K562 (cell line): ENCODE results near the gene SLC35G2. TPM values are rescaled to one million over a fixed set of nuclear protein-coding genes. Genes with fewer than 3 reads are reported as not detected.
A peak's percentile ranks its signal among the peaks of the same experiment; 100 is the strongest.

Experiments used
- AFF4 ChIP-seq: sonication (generic); formaldehyde crosslinking; IDR thresholded peaks from 2 replicates; pipeline ENCODE4 v1.8.0; 2023; ENCODE audit warnings: mild to moderate bottlenecking, missing genetic modification reagents
- CCNT2 ChIP-seq: IDR thresholded peaks from 2 replicates; pipeline ENCODE4 v1.6.1; 2011; ENCODE audit warnings: borderline replicate concordance, low read depth, mild to moderate bottlenecking, moderate library complexity, mixed read lengths, low read length; ENCODE audit not compliant: insufficient read length; ENCODE audit errors: extremely low read depth
- E2F1 ChIP-seq: sonication (generic); formaldehyde crosslinking; IDR thresholded peaks from 2 replicates; pipeline ENCODE4 v1.8.1; 2023; ENCODE audit warnings: mild to moderate bottlenecking, missing genetic modification reagents, moderate library complexity
- EP300 ChIP-seq: IDR thresholded peaks from 2 replicates; pipeline ENCODE4 v1.6.1; 2012; ENCODE audit warnings: low read length, improper control_type of control experiment
- ERF ChIP-seq: fragments of 450-650 bp; formaldehyde crosslinking; IDR thresholded peaks from 2 replicates; pipeline ENCODE4 v1.4.0; 2020; ENCODE audit warnings: mild to moderate bottlenecking, mixed read lengths
- HMGXB4 ChIP-seq: sonication (generic); formaldehyde crosslinking; IDR thresholded peaks from 2 replicates; pipeline ENCODE4 v1.8.1; 2023; ENCODE audit warnings: mild to moderate bottlenecking, missing genetic modification reagents
- MCM7 ChIP-seq, 2 experiments: fragments of 450-650 bp; IDR thresholded peaks; 2 replicates each; pipeline ENCODE4 v1.6.1; 2016 to 2018
- MTA2 ChIP-seq: fragments of 450-650 bp; IDR thresholded peaks from 2 replicates; pipeline ENCODE4 v1.6.1; 2016; ENCODE audit warnings: low read depth
- NR2C1 ChIP-seq, 2 experiments: fragments of 450-650 bp; IDR thresholded peaks; 2 replicates each; pipeline ENCODE4 v1.6.1; 2017; ENCODE audit warnings: mild to moderate bottlenecking in 2 of 2, antibody characterized with exemption in 1 of 2, inconsistent platforms in 1 of 2, missing compliant biosample characterization in 1 of 2, missing genetic modification characterization in 1 of 2
- SMARCA4 ChIP-seq: fragments of 450-650 bp; IDR thresholded peaks from 2 replicates; pipeline ENCODE4 v1.6.1; 2016
- ZBTB43 ChIP-seq: sonication (generic); formaldehyde crosslinking; IDR thresholded peaks from 2 replicates; pipeline ENCODE4 v1.8.0; 2023; ENCODE audit warnings: mild to moderate bottlenecking, missing genetic modification reagents
- ZNF212 ChIP-seq: fragments of 450-650 bp; formaldehyde crosslinking; IDR thresholded peaks from 2 replicates; pipeline ENCODE4 v1.4.0; 2020; ENCODE audit warnings: mild to moderate bottlenecking
- ZNF584 ChIP-seq: fragments of 200-800 bp; sonication (Bioruptor generic); IDR thresholded peaks from 2 replicates; pipeline ENCODE4 v1.6.1; 2016; ENCODE audit warnings: low read depth, mild to moderate bottlenecking, missing genetic modification characterization, missing compliant biosample characterization
- ZNF639 ChIP-seq, 2 experiments: fragments of 200-800 bp in 1 of 2; sonication (Bioruptor generic) in 1 of 2; sonication (generic) in 1 of 2; formaldehyde crosslinking in 1 of 2; IDR thresholded peaks in 1 of 2; conservative IDR thresholded peaks in 1 of 2; 2 replicates each; pipeline versions ENCODE4 v1.5.0 to v1.6.1; 2016 to 2020; ENCODE audit warnings: missing compliant biosample characterization in 1 of 2, missing genetic modification characterization in 1 of 2, missing genetic modification reagents in 1 of 2
- ZNF668 ChIP-seq: fragments of 250-450 bp; sonication (Bioruptor Pico); IDR thresholded peaks from 2 replicates; pipeline ENCODE4 v1.8.0; 2022; ENCODE audit warnings: mild to moderate bottlenecking, inconsistent platforms
- polyA plus RNA-seq, 8 experiments: library from polyadenylated mRNA; depleted of rRNA in 4 of 8; stranded (reverse) in 5 of 8; unstranded in 3 of 8; fragments of >200 nt; fragmentation: Nextera tagmentation in 2 of 8; fragmentation: Illumina TruSeq in 1 of 8; extraction: Ambion mirVana in 2 of 8; extraction: Trizol in 1 of 8; gene quantifications; 2 replicates each; pipeline versions ENCODE4 v1.2.1 to v1.2.3, GENCODE V29; 2011 to 2014; ENCODE audit warnings: inconsistent platforms in 1 of 8, missing spikeins in 1 of 8
- total RNA-seq, 7 experiments: library from RNA; depleted of rRNA in 6 of 7; stranded (reverse); fragments of >200 nt in 6 of 7; fragmentation: Illumina TruSeq in 2 of 7; extraction: Trizol in 2 of 7; gene quantifications; 2 replicates each; pipeline versions ENCODE4 v1.2.1 to v1.2.3, GENCODE V29; 2011 to 2021; ENCODE audit warnings: low replicate concordance in 1 of 7

The SLC35G2 gene
- total and polyA plus RNA-seq, 9 of the 15 experiments (the other 6 are each of a cell fraction or from before 2014, with no cell fraction given): 2.6 to 5.9 (median 3.2) TPM

GRCh38 chr3:136899622-136900158, 80.8 kb downstream of the SLC35G2 start (continued):
- TF ChIP-seq ZNF639 (CRISPR knock-in tag; conservative IDR thresholded peaks at IDR 0.05 in 1 of 2, IDR thresholded peaks at IDR 0.05 in 1 of 2): peak in 1 of 2 experiments; percentile 62; a peak in 1 of 4 replicates
- peak; percentile 84 for TF ChIP-seq EP300
- no peak for TF ChIP-seq AFF4 (CRISPR knock-in tag)
- no peak for TF ChIP-seq NR2C1 (IDR thresholded peaks at IDR 0.05)
- no peak for TF ChIP-seq NR2C1 (tag; IDR thresholded peaks at IDR 0.05)
- TF ChIP-seq ZNF584 (CRISPR knock-in tag): no peak
- no peak for TF ChIP-seq ERF (CRISPR knock-in tag)
- no peak for TF ChIP-seq CCNT2
- no peak for TF ChIP-seq E2F1
- peak; percentile 91 for TF ChIP-seq SMARCA4
- TF ChIP-seq MTA2: peak; percentile 84
- no peak for TF ChIP-seq MCM7 (IDR thresholded peaks at IDR 0.05)
- no peak for TF ChIP-seq ZNF668 (CRISPR knock-in tag)
- TF ChIP-seq ZBTB43: no peak
- no peak for TF ChIP-seq HMGXB4 (CRISPR knock-in tag)
- no peak for TF ChIP-seq ZNF212 (CRISPR knock-in tag)
